ENCODE results near the gene DDX47.
A peak's percentile ranks its signal among the peaks of the same experiment; 100 is the strongest.
"Not testable (repeated sequence)": the region's sequence is repeated elsewhere in the genome, so short reads cannot be mapped to it uniquely, and the experiment has no call there.

DDX47 gene

GRCh38 chr12:12820376-12820775, 7.2 kb downstream of the DDX47 start:
- not testable (repeated sequence) for DNase-seq (ENCODE audit: low read depth in 3 of 3)

GRCh38 chr12:12821975-12822374, 8.8 kb downstream of the DDX47 start:
- no peak for DNase-seq (ENCODE audit: low read depth in 3 of 3)

GRCh38 chr12:12822886-12823285, 9.7 kb downstream of the DDX47 start:
- no peak for DNase-seq (ENCODE audit: low read depth in 3 of 3)

- no peak for DNase-seq (ENCODE audit: low read depth in 3 of 3)
Measured at GRCh38 chr12:12823300-12823699, 10.2 kb downstream of the DDX47 start.

- no peak for DNase-seq (ENCODE audit: low read depth in 3 of 3)
Measured at GRCh38 chr12:12823811-12824210, 10.7 kb downstream of the DDX47 start.

GRCh38 chr12:12835378-12836146, 22.4 kb downstream of the DDX47 start:
- no peak for DNase-seq (ENCODE audit: low read depth in 3 of 3)

- no peak for DNase-seq (ENCODE audit: low read depth in 3 of 3)
Measured at GRCh38 chr12:12836571-12836970, 23.4 kb downstream of the DDX47 start.

GRCh38 chr12:12837025-12837812, 24.1 kb downstream of the DDX47 start:
- DNase-seq (ENCODE audit: low read depth in 3 of 3): peak; percentile 12 to 54 (median 24)

- no peak for DNase-seq (ENCODE audit: low read depth in 3 of 3)
Measured at GRCh38 chr12:12837813-12838153, 24.6 kb downstream of the DDX47 start.

GRCh38 chr12:12839003-12839395, 25.9 kb downstream of the DDX47 start:
- no peak for DNase-seq (ENCODE audit: low read depth in 3 of 3)

GRCh38 chr12:12839439-12839838, 26.3 kb downstream of the DDX47 start:
- not testable (repeated sequence) for DNase-seq (ENCODE audit: low read depth in 3 of 3)

- DNase-seq (ENCODE audit: low read depth in 3 of 3): no peak
Measured at GRCh38 chr12:12839873-12840579, 26.9 kb downstream of the DDX47 start.

- DNase-seq (ENCODE audit: low read depth in 3 of 3): no peak
Measured at GRCh38 chr12:12840580-12840899, 27.4 kb downstream of the DDX47 start.

- DNase-seq (ENCODE audit: low read depth in 3 of 3): not testable (repeated sequence)
Measured at GRCh38 chr12:12841428-12841827, 28.3 kb downstream of the DDX47 start.

- no peak for DNase-seq (ENCODE audit: low read depth in 3 of 3)
Measured at GRCh38 chr12:12845794-12846243, 32.7 kb downstream of the DDX47 start.

GRCh38 chr12:12846780-12847179, 33.6 kb downstream of the DDX47 start:
- not testable (repeated sequence) for DNase-seq (ENCODE audit: low read depth in 3 of 3)

- DNase-seq (ENCODE audit: low read depth in 3 of 3): no peak
Measured at GRCh38 chr12:12853435-12853834, 40.3 kb downstream of the DDX47 start.

GRCh38 chr12:12859690-12860089, 46.5 kb downstream of the DDX47 start:
- DNase-seq (ENCODE audit: low read depth in 3 of 3): no peak

GRCh38 chr12:12864243-12864642, 51.1 kb downstream of the DDX47 start:
- DNase-seq (ENCODE audit: low read depth in 3 of 3): no peak

- DNase-seq (ENCODE audit: low read depth in 3 of 3): no peak
Measured at GRCh38 chr12:12868477-12869235, 55.5 kb downstream of the DDX47 start.

GRCh38 chr12:12870465-12870864, 57.3 kb downstream of the DDX47 start:
- DNase-seq (ENCODE audit: low read depth in 3 of 3): no peak

- DNase-seq (ENCODE audit: low read depth in 3 of 3): no peak
Measured at GRCh38 chr12:12871587-12872138, 58.5 kb downstream of the DDX47 start.
